K562 (cell line): Measurements from ENCODE around the gene CLK3. TPM values are rescaled to one million over a fixed set of nuclear protein-coding genes. Genes with fewer than 3 reads are reported as not detected.

Source experiments
- ARNT ChIP-seq, 2 experiments: fragments of 450-650 bp; IDR thresholded peaks; 2 replicates each; pipeline ENCODE4 v1.6.1; 2016; ENCODE audit warnings: mild to moderate bottlenecking in 1 of 2
- ATF6 ChIP-seq: sonication (generic); formaldehyde crosslinking; IDR thresholded peaks from 2 replicates; pipeline ENCODE4 v1.4.0; 2020; ENCODE audit warnings: mild to moderate bottlenecking, missing genetic modification reagents
- BRD4 ChIP-seq: fragments of 200-600 bp; sonication (generic); IDR thresholded peaks from 2 replicates; pipeline ENCODE4 v1.6.1; 2017; ENCODE audit warnings: inconsistent platforms
- C11orf30 ChIP-seq: fragments of 450-650 bp; IDR thresholded peaks from 2 replicates; pipeline ENCODE4 v1.6.1; 2016; ENCODE audit warnings: low read depth, mild to moderate bottlenecking
- COPS2 ChIP-seq: fragments of 450-650 bp; conservative IDR thresholded peaks from 2 replicates; pipeline ENCODE4 v1.6.1; 2016; ENCODE audit warnings: mild to moderate bottlenecking, moderate library complexity
- E2F1 ChIP-seq: sonication (generic); formaldehyde crosslinking; IDR thresholded peaks from 2 replicates; pipeline ENCODE4 v1.8.1; 2023; ENCODE audit warnings: mild to moderate bottlenecking, missing genetic modification reagents, moderate library complexity
- EWSR1 ChIP-seq: fragments of 450-650 bp; IDR thresholded peaks from 2 replicates; pipeline ENCODE4 v1.6.1; 2018; ENCODE audit warnings: borderline replicate concordance, mild to moderate bottlenecking, low read depth, moderate library complexity; ENCODE audit not compliant: partially characterized antibody
- EZH2 ChIP-seq: IDR thresholded peaks from 2 replicates; pipeline ENCODE4 v1.6.1; 2012; ENCODE audit warnings: low read depth, mild to moderate bottlenecking, inconsistent platforms, low read length, borderline replicate concordance
- NFE2L1 ChIP-seq: fragments of 450-650 bp; IDR thresholded peaks from 2 replicates; pipeline ENCODE4 v1.6.1; 2016; ENCODE audit warnings: missing genetic modification characterization, low read depth, mild to moderate bottlenecking, missing compliant biosample characterization, moderate library complexity, borderline replicate concordance
- PPARD ChIP-seq: fragments of 250-450 bp; sonication (Bioruptor Pico); IDR thresholded peaks from 2 replicates; pipeline ENCODE4 v1.8.0; 2022; ENCODE audit warnings: inconsistent platforms, mild to moderate bottlenecking, moderate library complexity
- ZBTB7A ChIP-seq: IDR thresholded peaks from 2 replicates; pipeline ENCODE4 v1.6.1; 2011; ENCODE audit warnings: low read depth, mild to moderate bottlenecking, low read length, moderate library complexity, borderline replicate concordance; ENCODE audit not compliant: control insufficient read depth
- ZNF197 ChIP-seq: fragments of 200-800 bp; sonication (Bioruptor generic); IDR thresholded peaks from 2 replicates; pipeline ENCODE4 v1.6.1; 2016; ENCODE audit warnings: low read depth, missing genetic modification characterization, missing compliant biosample characterization
- ZNF584 ChIP-seq: fragments of 200-800 bp; sonication (Bioruptor generic); IDR thresholded peaks from 2 replicates; pipeline ENCODE4 v1.6.1; 2016; ENCODE audit warnings: low read depth, mild to moderate bottlenecking, missing genetic modification characterization, missing compliant biosample characterization
- ZNF785 ChIP-seq: fragments of 250-450 bp; sonication (Bioruptor Pico); IDR thresholded peaks from 2 replicates; pipeline ENCODE4 v1.4.0; 2020; ENCODE audit warnings: mild to moderate bottlenecking
- polyA plus RNA-seq, 8 experiments: library from polyadenylated mRNA; depleted of rRNA in 4 of 8; stranded (reverse) in 5 of 8; unstranded in 3 of 8; fragments of >200 nt; fragmentation: Nextera tagmentation in 2 of 8; fragmentation: Illumina TruSeq in 1 of 8; extraction: Ambion mirVana in 2 of 8; extraction: Trizol in 1 of 8; gene quantifications; 2 replicates each; pipeline versions ENCODE4 v1.2.1 to v1.2.3, GENCODE V29; 2011 to 2014; ENCODE audit warnings: inconsistent platforms in 1 of 8, missing spikeins in 1 of 8
- total RNA-seq, 7 experiments: library from RNA; depleted of rRNA in 6 of 7; stranded (reverse); fragments of >200 nt in 6 of 7; fragmentation: Illumina TruSeq in 2 of 7; extraction: Trizol in 2 of 7; gene quantifications; 2 replicates each; pipeline versions ENCODE4 v1.2.1 to v1.2.3, GENCODE V29; 2011 to 2021; ENCODE audit warnings: low replicate concordance in 1 of 7
- TF ChIP-seq, protein P1 (sequence below): fragments of 450-650 bp; IDR thresholded peaks from 2 replicates; pipeline ENCODE4 v1.6.1; 2017; ENCODE audit warnings: antibody characterized with exemption, mild to moderate bottlenecking
- TF ChIP-seq, protein P2 (sequence below), 2 experiments: IDR thresholded peaks; 2 replicates each; pipeline ENCODE4 v1.6.1; 2011; ENCODE audit warnings: borderline replicate concordance in 1 of 2, control low read depth in 1 of 2, low read depth in 1 of 2, low read length in 1 of 2, mild to moderate bottlenecking in 1 of 2, mixed read lengths in 1 of 2, moderate library complexity in 1 of 2; ENCODE audit not compliant: insufficient read depth in 1 of 2, insufficient read length in 1 of 2, poor library complexity in 1 of 2, severe bottlenecking in 1 of 2; ENCODE audit errors: extremely low read depth in 1 of 2

CLK3 gene
- total and polyA plus RNA-seq, 9 of the 15 experiments (the other 6 are each of a cell fraction or from before 2014, with no cell fraction given), result 1.2 to 95.2 (median 51.7) TPM

DNA sequence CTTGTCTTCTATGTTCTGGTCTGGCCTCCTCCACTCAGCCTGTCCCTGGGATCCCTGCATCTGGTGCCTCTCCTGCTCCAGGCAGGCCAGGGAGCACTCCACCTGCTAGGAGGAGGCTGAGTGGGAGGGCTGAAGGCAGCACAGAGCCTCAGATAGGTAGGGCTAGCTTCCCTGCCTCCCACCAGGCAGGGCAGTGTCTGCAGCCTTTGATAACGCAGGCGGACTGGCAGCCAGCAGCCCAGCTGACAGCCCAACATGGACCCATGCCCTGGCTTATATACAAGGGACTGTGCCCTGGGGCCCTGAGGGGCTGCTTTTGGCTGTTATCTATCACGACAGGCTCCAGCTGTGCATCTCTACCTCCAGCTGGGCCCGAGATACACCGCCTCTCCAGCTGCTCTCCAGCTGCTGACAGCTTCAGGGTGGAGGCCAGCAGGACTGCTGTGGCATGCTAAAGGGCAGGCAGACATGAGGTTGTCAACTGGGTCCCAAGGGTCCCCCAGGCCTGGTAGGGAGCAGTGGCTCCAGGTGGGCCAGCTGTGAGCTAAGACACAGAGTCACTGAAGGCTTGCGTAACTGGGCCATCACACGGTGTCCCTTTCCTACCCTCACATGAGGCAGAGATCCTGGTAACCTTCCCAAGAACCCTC is 5.2 kb upstream of the CLK3 start (continued):
- TF ChIP-seq, protein P1, sequence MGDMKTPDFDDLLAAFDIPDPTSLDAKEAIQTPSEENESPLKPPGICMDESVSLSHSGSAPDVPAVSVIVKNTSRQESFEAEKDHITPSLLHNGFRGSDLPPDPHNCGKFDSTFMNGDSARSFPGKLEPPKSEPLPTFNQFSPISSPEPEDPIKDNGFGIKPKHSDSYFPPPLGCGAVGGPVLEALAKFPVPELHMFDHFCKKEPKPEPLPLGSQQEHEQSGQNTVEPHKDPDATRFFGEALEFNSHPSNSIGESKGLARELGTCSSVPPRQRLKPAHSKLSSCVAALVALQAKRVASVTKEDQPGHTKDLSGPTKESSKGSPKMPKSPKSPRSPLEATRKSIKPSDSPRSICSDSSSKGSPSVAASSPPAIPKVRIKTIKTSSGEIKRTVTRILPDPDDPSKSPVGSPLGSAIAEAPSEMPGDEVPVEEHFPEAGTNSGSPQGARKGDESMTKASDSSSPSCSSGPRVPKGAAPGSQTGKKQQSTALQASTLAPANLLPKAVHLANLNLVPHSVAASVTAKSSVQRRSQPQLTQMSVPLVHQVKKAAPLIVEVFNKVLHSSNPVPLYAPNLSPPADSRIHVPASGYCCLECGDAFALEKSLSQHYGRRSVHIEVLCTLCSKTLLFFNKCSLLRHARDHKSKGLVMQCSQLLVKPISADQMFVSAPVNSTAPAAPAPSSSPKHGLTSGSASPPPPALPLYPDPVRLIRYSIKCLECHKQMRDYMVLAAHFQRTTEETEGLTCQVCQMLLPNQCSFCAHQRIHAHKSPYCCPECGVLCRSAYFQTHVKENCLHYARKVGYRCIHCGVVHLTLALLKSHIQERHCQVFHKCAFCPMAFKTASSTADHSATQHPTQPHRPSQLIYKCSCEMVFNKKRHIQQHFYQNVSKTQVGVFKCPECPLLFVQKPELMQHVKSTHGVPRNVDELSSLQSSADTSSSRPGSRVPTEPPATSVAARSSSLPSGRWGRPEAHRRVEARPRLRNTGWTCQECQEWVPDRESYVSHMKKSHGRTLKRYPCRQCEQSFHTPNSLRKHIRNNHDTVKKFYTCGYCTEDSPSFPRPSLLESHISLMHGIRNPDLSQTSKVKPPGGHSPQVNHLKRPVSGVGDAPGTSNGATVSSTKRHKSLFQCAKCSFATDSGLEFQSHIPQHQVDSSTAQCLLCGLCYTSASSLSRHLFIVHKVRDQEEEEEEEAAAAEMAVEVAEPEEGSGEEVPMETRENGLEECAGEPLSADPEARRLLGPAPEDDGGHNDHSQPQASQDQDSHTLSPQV, result no peak
- TF ChIP-seq COPS2 (no peak), ZBTB7A (peak; percentile 74; the same call in 1 of the 2 replicates), ZNF584 (peak; percentile 90; the same call in 1 of the 2 replicates), ATF6 (no peak), ZNF197 (CRISPR knock-in tag) (peak; percentile 67; the same call in 1 of the 2 replicates), BRD4 (no peak), PPARD (CRISPR knock-in tag) (peak; percentile 32; the same call in 1 of the 2 replicates), EZH2 (no peak), C11orf30 (no peak), EWSR1 (no peak), E2F1 (CRISPR knock-in tag) (0 out of 2 replicates have a peak, but pooled peaks have one; percentile 24), NFE2L1 (tag) (no peak), ZNF785 (no peak), ARNT (IDR thresholded peaks at IDR 0.05) (peak; percentile 37 to 89; a peak in 2 of 4 replicates)
- TF ChIP-seq, protein P2, sequence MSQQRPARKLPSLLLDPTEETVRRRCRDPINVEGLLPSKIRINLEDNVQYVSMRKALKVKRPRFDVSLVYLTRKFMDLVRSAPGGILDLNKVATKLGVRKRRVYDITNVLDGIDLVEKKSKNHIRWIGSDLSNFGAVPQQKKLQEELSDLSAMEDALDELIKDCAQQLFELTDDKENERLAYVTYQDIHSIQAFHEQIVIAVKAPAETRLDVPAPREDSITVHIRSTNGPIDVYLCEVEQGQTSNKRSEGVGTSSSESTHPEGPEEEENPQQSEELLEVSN (IDR thresholded peaks at IDR 0.05; ENCODE audit: borderline replicate concordance in 1 of 2, extremely low read depth in 1 of 2, insufficient read depth in 1 of 2, insufficient read length in 1 of 2, low read depth in 1 of 2, low read length in 1 of 2, poor library complexity in 1 of 2, severe bottlenecking in 1 of 2), result no peak
